HG03342 (cell line): ENCODE results near the gene GLIS1.

Experiments
- ATAC-seq: cut with Tn5 transposase; IDR thresholded peaks from one replicate; pipeline ENCODE4 v1.9.1; 2021; ENCODE audit warnings: mild to moderate bottlenecking, moderate library complexity; ENCODE audit not compliant: unreplicated experiment

Gene GLIS1

GRCh38 chr1:53681351-53681976, 57.5 kb downstream of the GLIS1 start:
- no peak for ATAC-seq

- no peak for ATAC-seq
Observed at GRCh38 chr1:53680868-53681267, 58.1 kb downstream of the GLIS1 start.

DNA sequence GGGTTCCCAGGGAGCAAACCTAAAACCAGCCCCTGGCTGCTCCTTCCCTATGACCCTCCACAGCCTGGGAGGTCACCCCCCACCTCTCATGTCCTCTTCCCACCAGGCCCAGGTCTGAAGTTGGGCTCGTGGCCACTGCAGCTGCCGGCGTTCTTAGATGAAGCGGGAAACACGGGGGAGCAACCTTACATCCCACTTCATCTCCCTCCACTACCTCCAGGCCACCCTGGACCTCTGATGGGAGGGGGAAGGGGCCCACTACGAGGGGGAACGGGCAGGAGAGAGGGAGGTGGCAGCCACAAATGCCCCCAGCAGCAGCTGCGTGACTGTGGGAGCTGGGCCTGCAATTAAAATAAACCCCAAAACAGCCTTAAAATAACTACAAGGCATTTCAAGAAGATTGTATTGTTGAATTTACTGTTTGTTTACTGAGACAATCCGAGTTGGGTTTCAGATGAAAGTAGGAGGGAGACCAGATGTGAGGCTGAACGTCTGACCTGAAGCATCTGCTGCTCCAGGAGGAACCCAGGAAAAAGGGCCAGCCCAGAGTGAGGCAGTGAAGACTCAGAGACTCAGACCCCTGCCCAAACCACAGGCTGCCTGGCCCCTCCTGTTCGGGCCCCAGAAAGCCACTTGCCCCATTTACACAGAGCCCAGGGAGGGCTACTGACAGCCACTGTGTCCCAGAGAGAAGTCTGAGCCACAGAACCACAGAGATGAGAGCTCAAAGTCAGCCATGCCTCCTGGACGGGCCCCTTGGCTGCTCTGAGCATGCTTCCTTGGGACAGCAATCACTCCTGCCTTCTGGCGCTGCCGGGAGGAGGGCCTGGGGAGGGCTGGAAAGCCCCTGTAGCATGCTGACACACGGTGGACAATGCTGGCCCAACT, 59.8 kb downstream of the GLIS1 start:
- ATAC-seq, result no peak

DNA sequence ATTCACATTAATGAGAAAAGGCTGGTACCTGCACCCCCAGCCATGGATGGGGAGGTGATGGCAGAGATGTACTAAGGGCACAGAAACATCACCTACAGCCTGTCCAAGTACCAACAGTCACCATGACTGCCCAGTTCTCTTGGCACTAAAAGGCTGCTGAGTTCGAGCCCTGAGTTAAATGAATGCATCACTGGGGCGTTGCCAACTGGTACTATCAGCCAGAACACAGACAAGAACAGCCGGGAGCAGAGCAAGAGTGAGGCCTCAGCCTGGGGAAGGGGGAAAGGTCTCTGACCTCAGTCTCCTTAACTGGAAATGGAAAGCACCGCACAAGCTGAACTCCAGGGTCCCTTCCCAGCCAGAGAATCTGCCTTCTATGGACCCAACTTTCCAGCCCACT, 60.5 kb downstream of the GLIS1 start:
- no peak for ATAC-seq

- ATAC-seq, result no peak
Observed at GRCh38 chr1:53678046-53678445, 60.9 kb downstream of the GLIS1 start.

GRCh38 chr1:53677486-53677885, 61.5 kb downstream of the GLIS1 start:
- ATAC-seq, result no peak

GRCh38 chr1:53672785-53673184, 66.2 kb downstream of the GLIS1 start:
- ATAC-seq, result no peak

GRCh38 chr1:53672243-53672642, 66.7 kb downstream of the GLIS1 start:
- ATAC-seq, result no peak

DNA sequence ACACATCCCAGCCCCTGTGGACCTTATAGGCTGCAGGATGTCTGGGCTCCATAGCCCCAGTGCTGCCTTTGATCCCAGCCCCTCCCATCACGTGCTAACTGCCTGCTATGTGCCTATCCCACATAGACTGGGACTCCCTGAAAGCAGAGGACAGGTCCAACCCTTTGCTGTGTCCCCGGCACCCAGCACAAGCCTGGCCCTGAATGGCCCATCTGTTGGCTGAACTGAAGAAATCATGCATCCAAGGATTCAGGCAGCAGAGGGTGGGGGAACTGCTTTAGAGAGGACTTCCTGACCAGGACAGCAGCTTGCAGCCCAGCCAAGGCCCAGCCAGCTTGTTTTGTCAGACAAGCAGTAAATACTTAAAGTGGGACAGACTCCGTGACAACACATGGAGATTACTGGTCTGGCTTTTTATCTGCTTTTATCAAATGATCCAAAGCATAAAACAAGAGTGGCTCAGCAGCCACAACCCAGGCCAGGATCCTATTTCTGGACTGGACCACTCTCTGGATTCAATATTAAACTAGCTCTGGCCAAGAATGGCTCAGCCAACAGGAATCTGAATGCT, 69.3 kb downstream of the GLIS1 start:
- ATAC-seq, result no peak

DNA sequence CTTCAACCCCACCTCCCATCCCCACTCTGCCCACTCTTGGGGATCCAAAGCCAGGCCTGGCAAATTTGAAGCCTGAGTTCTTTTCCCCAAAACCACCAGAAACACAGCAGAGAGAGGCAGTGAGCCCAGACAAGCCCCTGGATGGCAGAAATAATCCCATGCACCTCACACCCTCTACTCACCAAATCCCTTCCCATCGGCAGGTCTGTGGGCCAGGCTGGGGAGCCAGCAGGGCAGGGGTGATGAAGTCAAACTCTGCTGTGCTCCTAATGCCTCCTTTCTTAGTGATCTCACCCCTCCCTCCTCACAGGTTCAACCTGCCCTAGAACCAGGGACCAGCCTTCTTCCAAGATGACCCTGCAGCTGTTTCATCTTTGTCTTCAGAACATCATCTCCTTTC, 72.4 kb downstream of the GLIS1 start:
- ATAC-seq, result no peak

- no peak for ATAC-seq
Observed at GRCh38 chr1:53665996-53666395, 73.0 kb downstream of the GLIS1 start.

DNA sequence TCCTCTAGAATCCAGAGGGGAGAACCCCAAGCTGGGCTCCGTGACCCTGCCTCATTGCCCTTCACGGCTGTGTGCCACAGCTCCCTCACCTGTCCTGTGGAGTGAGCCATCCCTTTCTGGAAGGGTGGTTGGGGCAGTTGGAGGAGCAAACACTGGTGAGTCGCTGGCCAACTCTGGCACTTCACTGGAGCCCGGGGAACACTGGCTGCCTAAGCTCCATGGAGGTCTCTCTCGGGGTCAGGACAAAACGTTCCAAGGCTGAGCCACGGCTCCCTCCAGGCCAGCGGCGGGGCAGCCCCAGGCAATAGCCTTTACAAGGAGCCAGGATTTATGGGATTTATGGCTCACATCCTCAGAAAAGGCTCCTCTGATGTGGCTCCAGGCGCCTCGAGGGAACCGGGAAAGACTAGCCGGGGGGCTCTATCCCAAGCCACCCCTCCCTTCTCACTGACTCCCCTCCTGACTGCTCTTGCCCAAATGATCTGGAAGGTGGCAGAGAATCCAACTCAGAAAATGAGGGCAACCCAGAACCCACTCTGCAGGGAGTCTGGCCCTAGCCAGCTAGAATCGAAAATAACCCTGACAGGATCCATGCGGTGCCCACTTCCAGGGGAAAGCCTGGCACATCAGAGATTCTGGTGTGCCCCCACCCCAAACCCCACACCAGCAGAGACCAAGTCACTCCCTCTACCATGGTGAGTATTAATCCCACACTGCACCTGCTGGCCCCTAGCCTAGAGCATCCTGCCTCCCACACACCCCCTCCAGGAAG, 75.2 kb downstream of the GLIS1 start:
- no peak for ATAC-seq

GRCh38 chr1:53662951-53663350, 76.0 kb downstream of the GLIS1 start:
- no peak for ATAC-seq

DNA sequence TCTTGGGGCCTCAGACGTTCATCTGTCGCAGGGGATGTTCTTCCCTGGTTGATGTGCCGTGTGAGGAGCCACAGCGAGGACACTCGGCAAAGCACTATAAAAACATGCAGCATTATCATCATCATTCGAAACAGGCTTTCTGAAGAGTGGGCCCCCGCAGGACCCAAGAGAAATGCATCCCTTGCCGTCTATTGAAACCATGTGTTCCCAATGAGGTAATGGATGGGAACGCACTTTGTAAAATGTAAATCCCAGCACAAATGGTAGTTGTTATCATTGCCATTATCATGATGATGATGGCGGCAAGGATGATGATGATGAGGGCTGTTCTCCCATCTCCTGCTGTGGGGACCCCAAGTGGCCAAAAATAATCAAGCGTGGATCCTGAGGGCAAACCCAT, 76.8 kb downstream of the GLIS1 start:
- no peak for ATAC-seq

DNA sequence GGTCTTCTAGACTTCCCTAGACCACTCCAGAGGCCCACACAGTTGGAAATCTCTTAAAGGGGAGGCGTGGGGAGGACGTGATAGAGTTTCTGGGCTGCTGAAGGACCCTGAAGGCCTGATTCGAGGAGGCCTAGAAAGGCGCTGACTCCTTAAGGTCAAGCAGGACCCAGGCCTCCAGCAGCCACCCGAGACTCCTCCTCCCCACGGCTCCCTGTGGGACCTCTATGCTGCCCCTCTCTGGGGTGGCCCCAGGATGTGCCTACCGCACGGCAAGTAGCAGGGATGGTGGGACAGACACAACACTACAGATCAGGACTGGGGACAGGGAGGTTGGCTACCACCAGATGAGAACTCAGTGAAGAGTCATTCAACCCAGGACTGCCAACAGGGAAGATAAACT, 77.5 kb downstream of the GLIS1 start:
- no peak for ATAC-seq

GRCh38 chr1:53660666-53661065, 78.3 kb downstream of the GLIS1 start:
- no peak for ATAC-seq

GRCh38 chr1:53659436-53659835, 79.5 kb downstream of the GLIS1 start:
- no peak for ATAC-seq

- ATAC-seq, result no peak
Observed at GRCh38 chr1:53658489-53659230, 80.3 kb downstream of the GLIS1 start.

GRCh38 chr1:53657891-53658396, 81.0 kb downstream of the GLIS1 start:
- no peak for ATAC-seq

GRCh38 chr1:53657531-53657805, 81.5 kb downstream of the GLIS1 start:
- ATAC-seq, result no peak
